Caco-2 (cell line): ENCODE measurements around the gene RERE. TPM values are rescaled to one million over a fixed set of nuclear protein-coding genes. Genes with fewer than 3 reads are reported as not detected.

Experiments
- BruUV-seq: library from RNA; stranded (reverse); fragments of 400-500 nt; replicated peaks from 2 replicates; lab custom pipeline; 2021; lab: Mats Ljungman, UMichigan
- CTCF ChIA-PET: fragments of 300-600 bp; sonication (Branson Sonifier 250); formaldehyde crosslinking; loops from one replicate; lab custom pipeline; 2022; ENCODE audit warnings: antibody characterized with exemption; lab: Charles Lee
- POLR2A ChIA-PET: fragments of 300-600 bp; sonication (Branson Sonifier 250); formaldehyde crosslinking; loops from one replicate; lab custom pipeline; 2022; ENCODE audit warnings: antibody characterized with exemption; lab: Charles Lee
- DNase-seq, 2 experiments: peaks; one replicate each; pipeline versions ENCODE4 v3.0.0 to v3.0.0-alpha.2; 2020 to 2022
- H3K27me3 ChIP-seq: replicated peaks from 2 replicates; pipeline ENCODE4 v1.6.0; 2011; ENCODE audit warnings: low read length; ENCODE audit not compliant: control insufficient read depth, insufficient read depth
- H3K36me3 ChIP-seq: 2 replicates; pipeline ENCODE4 v1.5.1; 2011; ENCODE audit warnings: low read length; ENCODE audit not compliant: control insufficient read depth, insufficient read depth
- H3K4me1 ChIP-seq: fragments of 250-450 bp; sonication (Bioruptor Pico); 2 replicates; pipeline ENCODE4 v1.5.1; 2020; ENCODE audit warnings: mild to moderate bottlenecking
- H3K4me3 ChIP-seq: 2 replicates; pipeline ENCODE4 v1.5.1; 2011; ENCODE audit warnings: low read depth, mild to moderate bottlenecking, control low read depth, low read length
- H3K9me3 ChIP-seq: fragments of 250-450 bp; sonication (Bioruptor Pico); 2 replicates; pipeline ENCODE4 v1.5.1; 2020; ENCODE audit warnings: mild to moderate bottlenecking, moderate library complexity
- H3K27ac Mint-ChIP-seq: one replicate; pipeline ENCODE4 v1.8.0; 2022; ENCODE audit warnings: mixed read lengths; ENCODE audit not compliant: unreplicated experiment
- H3K27me3 Mint-ChIP-seq: one replicate; pipeline ENCODE4 v1.8.0; 2022; ENCODE audit warnings: mixed read lengths; ENCODE audit not compliant: insufficient read depth, unreplicated experiment
- H3K36me3 Mint-ChIP-seq: one replicate; pipeline ENCODE4 v1.8.0; 2022; ENCODE audit warnings: mild to moderate bottlenecking, mixed read lengths; ENCODE audit not compliant: insufficient read depth, unreplicated experiment
- H3K4me1 Mint-ChIP-seq: one replicate; pipeline ENCODE4 v1.8.0; 2022; ENCODE audit warnings: low read depth, mixed read lengths; ENCODE audit not compliant: unreplicated experiment
- H3K4me3 Mint-ChIP-seq: one replicate; pipeline ENCODE4 v1.8.0; 2022; ENCODE audit warnings: mild to moderate bottlenecking, moderate library complexity, mixed read lengths; ENCODE audit not compliant: unreplicated experiment
- H3K9me3 Mint-ChIP-seq: one replicate; pipeline ENCODE4 v1.8.0; 2022; ENCODE audit warnings: mixed read lengths; ENCODE audit not compliant: unreplicated experiment
- CTCF ChIP-seq, 2 experiments: fragments of 200-600 bp in 1 of 2; IDR thresholded peaks; 1 replicate in 1 of 2; 2 replicates in 1 of 2; pipeline versions ENCODE4 v1.5.1 to v1.8.0; 2011 to 2022; ENCODE audit warnings: antibody characterized with exemption in 1 of 2, control low read depth in 1 of 2, inconsistent platforms in 1 of 2, low read depth in 1 of 2, low read length in 1 of 2, mild to moderate bottlenecking in 1 of 2, moderate library complexity in 1 of 2; ENCODE audit not compliant: insufficient read depth in 1 of 2, severe bottlenecking in 1 of 2, unreplicated experiment in 1 of 2
- intact Hi-C: fragments of 100-400 bp; cut with micrococcal nuclease; formaldehyde crosslinking; loops from one replicate; pipeline ENCODE4 v1.10.0; 2022; ENCODE audit not compliant: unreplicated experiment
- total RNA-seq: library from RNA; stranded (reverse); gene quantifications from 2 replicates; pipeline ENCODE4 v1.2.3, GENCODE V29; 2022

RERE gene
- total RNA-seq, 1 experiment from 2014 or later: 85.2 TPM

- Mint-ChIP-seq H3K27me3 (no peaks in the 10 kb centered on the region), H3K4me1 (no peaks in the 10 kb centered on the region), H3K27ac (no peak overlapping the region), H3K9me3 (no peaks in the 10 kb centered on the region), H3K36me3 (no peaks in the 10 kb centered on the region), H3K4me3 (no peak overlapping the region)
- Histone ChIP-seq H3K4me1 (no peaks in the 10 kb centered on the region; the same call in 1 of the 2 replicates), H3K36me3 (no peaks in the 10 kb centered on the region), H3K27me3 (no peaks in the 10 kb centered on the region), H3K9me3 (no peaks in the 10 kb centered on the region), H3K4me3 (no peak overlapping the region)
- TF ChIP-seq CTCF (IDR thresholded peaks at IDR 0.05; ENCODE audit: insufficient read depth in 1 of 2, low read depth in 1 of 2, low read length in 1 of 2, severe bottlenecking in 1 of 2, unreplicated experiment in 1 of 2): no peak
- ChIA-PET POLR2A (interaction anchor here (0.6 kb wide), 1 partner anchor 30 kb away, joined by 3 read pairs; no protein-coding TSS in a partner anchor), CTCF (no interaction called here)
- BruUV-seq: no TSS peak
- intact Hi-C loops: loop anchor here (5.0 to 10.0 kb wide), 2 partner anchors 52 to 100 kb away; no protein-coding TSS in a partner anchor
- no peak for DNase-seq
Measured at GRCh38 chr1:8844501-8845006, 27.1 kb upstream of the RERE start.

GRCh38 chr1:8841395-8841794, 24.0 kb upstream of the RERE start:
- ChIA-PET POLR2A (no interaction called here), CTCF (no interaction called here)
- no peak overlapping the region for H3K27ac Mint-ChIP-seq
- Histone ChIP-seq H3K36me3 (no peaks in the 10 kb centered on the region), H3K27me3 (no peaks in the 10 kb centered on the region), H3K4me3 (no peak overlapping the region), H3K4me1 (no peaks in the 10 kb centered on the region), H3K9me3 (no peaks in the 10 kb centered on the region)
- TF ChIP-seq CTCF (IDR thresholded peaks at IDR 0.05; ENCODE audit: insufficient read depth in 1 of 2, low read depth in 1 of 2, low read length in 1 of 2, severe bottlenecking in 1 of 2, unreplicated experiment in 1 of 2): no peak
- intact Hi-C loops: loop anchor here (10.0 kb wide), 1 partner anchor 97 kb away; no protein-coding TSS in a partner anchor
- H3K4me1 Mint-ChIP-seq: no peaks in the 10 kb centered on the region
- no peak for DNase-seq
- H3K27me3 Mint-ChIP-seq: no peaks in the 10 kb centered on the region
- H3K4me3 Mint-ChIP-seq: no peak overlapping the region
- no peaks in the 10 kb centered on the region for H3K36me3 Mint-ChIP-seq
- no peaks in the 10 kb centered on the region for H3K9me3 Mint-ChIP-seq
- no TSS peak for BruUV-seq

- intact Hi-C loops: loop anchor here (10.0 kb wide), 1 partner anchor 95 kb away; no protein-coding TSS in a partner anchor
- H3K27ac Mint-ChIP-seq: no peak overlapping the region
- H3K27me3 Mint-ChIP-seq: no peaks in the 10 kb centered on the region
- POLR2A ChIA-PET: no interaction called here
- no peaks in the 10 kb centered on the region for H3K36me3 Mint-ChIP-seq
- no peaks in the 10 kb centered on the region for H3K4me1 ChIP-seq
- H3K36me3 ChIP-seq: no peaks in the 10 kb centered on the region
- H3K27me3 ChIP-seq: no peaks in the 10 kb centered on the region
- no peak overlapping the region for H3K4me3 Mint-ChIP-seq
- H3K9me3 Mint-ChIP-seq: no peaks in the 10 kb centered on the region
- CTCF ChIA-PET: interaction anchor here (2.1 kb wide), 1 partner anchor 9 kb away, joined by 6 read pairs; no protein-coding TSS in a partner anchor
- no peaks in the 10 kb centered on the region for H3K9me3 ChIP-seq
- no peaks in the 10 kb centered on the region for H3K4me1 Mint-ChIP-seq
- no peak for DNase-seq
- TF ChIP-seq CTCF (IDR thresholded peaks at IDR 0.05; ENCODE audit: insufficient read depth in 1 of 2, low read depth in 1 of 2, low read length in 1 of 2, severe bottlenecking in 1 of 2, unreplicated experiment in 1 of 2): no peak
- no peak overlapping the region for H3K4me3 ChIP-seq
- no TSS peak for BruUV-seq
Measured at GRCh38 chr1:8839990-8840389, 22.6 kb upstream of the RERE start.
